HG03135 (cell line): ENCODE measurements around the gene CKB.
"Not testable (repeated sequence)": the region's sequence is repeated elsewhere in the genome, so short reads cannot be mapped to it uniquely, and the experiment has no call there.

ENCODE experiments used
- ATAC-seq: cut with Tn5 transposase; IDR thresholded peaks from one replicate; pipeline ENCODE4 v1.9.1; 2021; ENCODE audit warnings: mild to moderate bottlenecking, moderate library complexity; ENCODE audit not compliant: unreplicated experiment

CKB gene

GRCh38 chr14:103514596-103515421 is 7.8 kb downstream of the CKB start:
- no peak for ATAC-seq

GRCh38 chr14:103512701-103513611 is 9.7 kb downstream of the CKB start:
- ATAC-seq = no peak

GRCh38 chr14:103512180-103512579 is 10.4 kb downstream of the CKB start:
- ATAC-seq = not testable (repeated sequence)

GRCh38 chr14:103510724-103511693 is 11.6 kb downstream of the CKB start:
- no peak for ATAC-seq

GRCh38 chr14:103509864-103510723 is 12.5 kb downstream of the CKB start:
- no peak for ATAC-seq

GRCh38 chr14:103508521-103509329 is 13.9 kb downstream of the CKB start:
- ATAC-seq = no peak

- ATAC-seq = no peak
Measured at GRCh38 chr14:103507751-103508150, 14.9 kb downstream of the CKB start.

- ATAC-seq = no peak
Measured at GRCh38 chr14:103504991-103505565, 17.6 kb downstream of the CKB start.

- ATAC-seq = no peak
Measured at GRCh38 chr14:103503296-103503695, 19.3 kb downstream of the CKB start.

GRCh38 chr14:103502877-103503276 is 19.8 kb downstream of the CKB start:
- no peak for ATAC-seq

GRCh38 chr14:103501921-103502669 is 20.5 kb downstream of the CKB start:
- no peak for ATAC-seq

GRCh38 chr14:103501041-103501870 is 21.4 kb downstream of the CKB start:
- no peak for ATAC-seq

- ATAC-seq = no peak
Measured at GRCh38 chr14:103500148-103500990, 22.3 kb downstream of the CKB start.

GRCh38 chr14:103499709-103500108 is 22.9 kb downstream of the CKB start:
- ATAC-seq = no peak

- ATAC-seq = no peak
Measured at GRCh38 chr14:103496776-103497175, 25.9 kb downstream of the CKB start.

GRCh38 chr14:103495854-103496253 is 26.8 kb downstream of the CKB start:
- no peak for ATAC-seq
